SH-SY5Y (cell line): ENCODE results near the gene HAP1.

ENCODE experiments used
- GATA2 ChIP-seq: IDR thresholded peaks from 2 replicates; pipeline ENCODE4 v1.6.1; 2011; ENCODE audit warnings: mild to moderate bottlenecking, low read depth, low read length
- GATA3 ChIP-seq: IDR thresholded peaks from 2 replicates; pipeline ENCODE4 v1.6.1; 2011; ENCODE audit warnings: low read depth, mild to moderate bottlenecking, low read length, moderate library complexity

DNA sequence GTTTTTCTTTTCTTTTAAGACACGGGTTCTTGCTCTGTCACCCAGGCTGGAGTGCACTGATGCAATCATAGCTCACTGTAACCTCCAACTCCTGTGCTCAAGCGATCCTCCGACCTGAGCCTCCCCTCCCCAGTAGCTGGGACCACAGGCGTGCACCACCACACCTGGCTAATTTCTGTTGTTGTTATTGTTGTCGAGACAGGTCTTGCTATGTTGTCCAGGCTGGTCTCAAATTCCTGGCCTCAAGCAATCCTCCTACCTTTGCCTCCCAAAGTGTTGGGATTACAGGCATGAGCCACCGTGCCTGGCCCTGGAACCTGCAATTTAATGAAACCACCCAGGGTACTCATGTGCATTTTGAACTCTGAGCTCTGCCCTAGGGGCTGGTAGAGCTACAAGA lies 27.9 kb upstream of the HAP1 start:
- no peak for TF ChIP-seq GATA3
- TF ChIP-seq GATA2, result no peak
